HepG2 (cell line): ENCODE data around the gene CA12. TPM values are rescaled to one million over a fixed set of nuclear protein-coding genes. Genes with fewer than 3 reads are reported as not detected.

Experiments
- ATAC-seq: fragments of 200-7000 bp; cut with Tn5 transposase; 3 replicates; pipeline ENCODE4 v1.9.1; 2020; ENCODE audit warnings: mild to moderate bottlenecking, moderate library complexity
- BruUV-seq: library from RNA; stranded (reverse); fragments of 400-500 nt; replicated peaks from 2 replicates; lab custom pipeline; 2021; lab: Mats Ljungman, UMichigan
- CTCF ChIA-PET: fragments of 300-600 bp; formaldehyde crosslinking; extraction: SDS; loops from one replicate; lab custom pipeline; 2021; ENCODE audit warnings: low total read pairs, inconsistent platforms, low intra/inter-chr PET ratio; lab: Yijun Ruan, JAX
- POLR2A ChIA-PET: fragments of 350-600 bp; sonication (Branson Sonifier 250); formaldehyde crosslinking; loops from one replicate; lab custom pipeline; 2020; ENCODE audit warnings: antibody characterized with exemption, inconsistent platforms; lab: Yijun Ruan, JAX
- DNase-seq: peaks from one replicate; pipeline ENCODE4 v3.0.0-alpha.2; 2015; ENCODE audit warnings: low spot score
- FAIRE-seq: peaks from 3 replicates; lab custom pipeline; 2011; peaks lifted over from hg19 to GRCh38; lab: Jason Lieb, UNC
- H2AFZ ChIP-seq: one replicate; pipeline ENCODE4 v1.6.1; 2011; ENCODE audit warnings: low read length, inconsistent platforms
- H3K27ac ChIP-seq: fragments of 300-600 bp; 3 replicates; pipeline ENCODE4 v1.8.0; 2011; ENCODE audit warnings: mixed run types, mild to moderate bottlenecking, mixed read lengths, low read length, inconsistent platforms; ENCODE audit not compliant: insufficient read depth; ENCODE audit errors: extremely low read length
- H3K27me3 ChIP-seq, 2 experiments: fragments of 200-600 bp in 1 of 2; 2 replicates in 1 of 2; 3 replicates in 1 of 2; pipeline versions ENCODE4 v1.6.0 to v1.8.0; 2011; ENCODE audit warnings: low read length in 2 of 2, mild to moderate bottlenecking in 2 of 2, moderate library complexity in 2 of 2, inconsistent platforms in 1 of 2; ENCODE audit not compliant: insufficient read depth in 2 of 2, control insufficient read depth in 1 of 2
- H3K36me3 ChIP-seq, 2 experiments: fragments of 200-600 bp in 1 of 2; replicated peaks in 1 of 2; 2 replicates in 1 of 2; 3 replicates in 1 of 2; pipeline versions ENCODE4 v1.5.1 to v1.8.0; 2011; ENCODE audit warnings: low read length in 2 of 2, inconsistent platforms in 1 of 2; ENCODE audit not compliant: insufficient read depth in 2 of 2, control insufficient read depth in 1 of 2
- H3K4me1 ChIP-seq: 2 replicates; pipeline ENCODE4 v1.5.1; 2012; ENCODE audit warnings: low read length, inconsistent platforms; ENCODE audit not compliant: insufficient read depth
- H3K4me2 ChIP-seq: 2 replicates; pipeline ENCODE4 v1.6.0; 2011; ENCODE audit warnings: low read depth, low read length, inconsistent platforms
- H3K4me3 ChIP-seq, 3 experiments: fragments of 200-600 bp in 1 of 3; sonication (generic), shearing (Covaris generic) in 1 of 3; replicated peaks in 1 of 3; 2 replicates each; pipeline ENCODE4 v1.5.1; 2011 to 2016; ENCODE audit warnings: low read length in 3 of 3, inconsistent platforms in 2 of 3, low read depth in 2 of 3, mild to moderate bottlenecking in 2 of 3, control low read depth in 1 of 3, mixed read lengths in 1 of 3; ENCODE audit not compliant: insufficient read depth in 1 of 3
- H3K79me2 ChIP-seq: one replicate; pipeline ENCODE4 v1.6.1; 2011; ENCODE audit warnings: low read length, inconsistent platforms; ENCODE audit not compliant: insufficient read depth
- H3K9ac ChIP-seq: 2 replicates; pipeline ENCODE4 v1.6.0; 2011; ENCODE audit warnings: mild to moderate bottlenecking, low read depth, low read length, inconsistent platforms; ENCODE audit not compliant: insufficient read depth
- H3K9me3 ChIP-seq: 2 replicates; pipeline ENCODE4 v1.5.1; 2012; ENCODE audit warnings: mild to moderate bottlenecking, low read length
- H4K20me1 ChIP-seq: 2 replicates; pipeline ENCODE4 v1.6.0; 2011; ENCODE audit warnings: inconsistent platforms, mild to moderate bottlenecking, low read length, moderate library complexity; ENCODE audit not compliant: insufficient read depth
- CEBPB ChIP-seq: IDR thresholded peaks from 2 replicates; pipeline ENCODE4 v1.6.1; 2011; ENCODE audit warnings: low read depth, low read length, improper control_type of control experiment, borderline replicate concordance
- CENPT ChIP-seq: sonication (generic); formaldehyde crosslinking; IDR thresholded peaks from 2 replicates; pipeline ENCODE4 v1.8.0; 2022; ENCODE audit warnings: low read depth, mild to moderate bottlenecking, moderate library complexity, missing genetic modification reagents
- HCFC1 ChIP-seq: fragments of 150-350 bp; IDR thresholded peaks from 2 replicates; pipeline ENCODE4 v1.6.1; 2014; ENCODE audit warnings: low read depth, low read length
- KDM2A ChIP-seq: sonication (generic); formaldehyde crosslinking; IDR thresholded peaks from 2 replicates; pipeline ENCODE4 v1.4.0; 2020; ENCODE audit warnings: low read depth, missing genetic modification reagents, borderline replicate concordance
- KDM5B ChIP-seq: sonication (generic); formaldehyde crosslinking; IDR thresholded peaks from 2 replicates; pipeline ENCODE4 v1.4.0; 2020; ENCODE audit warnings: missing genetic modification reagents, mild to moderate bottlenecking, borderline replicate concordance
- KLF9 ChIP-seq: IDR thresholded peaks from 2 replicates; pipeline ENCODE4 v1.6.1; 2016; ENCODE audit warnings: low read depth
- RFX5 ChIP-seq: IDR thresholded peaks from 2 replicates; pipeline ENCODE4 v1.6.1; 2011; ENCODE audit warnings: low read depth, low read length, improper control_type of control experiment
- SAP130 ChIP-seq: IDR thresholded peaks from 2 replicates; pipeline ENCODE4 v1.6.1; 2016; ENCODE audit warnings: low read depth
- SYNCRIP ChIP-seq: fragments of 200-400 bp; formaldehyde crosslinking; IDR thresholded peaks from 2 replicates; pipeline ENCODE4 v1.6.1; 2018; ENCODE audit warnings: mild to moderate bottlenecking, low read depth, low read length; ENCODE audit not compliant: insufficient read depth
- YY1 ChIP-seq: IDR thresholded peaks from 2 replicates; pipeline ENCODE4 v1.6.1; 2011; ENCODE audit warnings: low read length, low read depth, moderate library complexity, mild to moderate bottlenecking; ENCODE audit not compliant: insufficient read depth, insufficient replicate concordance
- ZNF180 ChIP-seq: sonication (generic); formaldehyde crosslinking; IDR thresholded peaks from 2 replicates; pipeline ENCODE4 v1.4.0; 2020; ENCODE audit warnings: low read depth, missing genetic modification reagents, borderline replicate concordance
- ZNF546 ChIP-seq: sonication (generic); formaldehyde crosslinking; conservative IDR thresholded peaks from 2 replicates; pipeline ENCODE4 v1.8.1; 2023; ENCODE audit warnings: mild to moderate bottlenecking, missing genetic modification reagents
- ZSCAN29 ChIP-seq: sonication (generic); formaldehyde crosslinking; conservative IDR thresholded peaks from 2 replicates; pipeline ENCODE4 v1.4.0; 2020; ENCODE audit warnings: mild to moderate bottlenecking, missing genetic modification reagents
- WGBS: methylation state at CpG from one replicate; pipeline ENCODE4 v1.1.6; 2017; ENCODE audit warnings: low lambda C conversion rate; 5-methylcytosine and 5-hydroxymethylcytosine counted together
- in situ Hi-C: cut with HindIII; loops from 2 replicates; pipeline ENCODE4 v1.10.0; 2017; ENCODE audit warnings: low pct_unique_long_range_greater_than_20kb; ENCODE audit not compliant: extremely low pct_ligation_motif_present
- intact Hi-C: fragments of 100-400 bp; cut with micrococcal nuclease; formaldehyde crosslinking; loops from one replicate; pipeline ENCODE4 v1.10.0; 2022; ENCODE audit not compliant: unreplicated experiment
- polyA plus RNA-seq, 8 experiments: library from polyadenylated mRNA; depleted of rRNA in 3 of 8; stranded (reverse) in 7 of 8; unstranded in 1 of 8; fragments of >200 nt; fragmentation: Illumina TruSeq in 4 of 8; extraction: Trizol in 4 of 8; gene quantifications; 2 replicates each; pipeline versions ENCODE4 v1.2.1 to v1.2.3, GENCODE V29; 2011 to 2016; ENCODE audit warnings: low read depth in 4 of 8, missing spikeins in 1 of 8, mixed read lengths in 1 of 8; ENCODE audit not compliant: insufficient read depth in 1 of 8
- total RNA-seq, 5 experiments: library from RNA; depleted of rRNA; stranded (reverse); fragments of >200 nt; fragmentation: Illumina TruSeq; extraction: Trizol; gene quantifications; 2 replicates each; pipeline ENCODE4 v1.2.3, GENCODE V29; 2016; ENCODE audit warnings: low read depth in 1 of 5

Gene CA12
- total and polyA plus RNA-seq, 2 of the 13 experiments (the other 11 are each of a cell fraction or from before 2014, with no cell fraction given): 0.07 to 0.20 TPM

DNA sequence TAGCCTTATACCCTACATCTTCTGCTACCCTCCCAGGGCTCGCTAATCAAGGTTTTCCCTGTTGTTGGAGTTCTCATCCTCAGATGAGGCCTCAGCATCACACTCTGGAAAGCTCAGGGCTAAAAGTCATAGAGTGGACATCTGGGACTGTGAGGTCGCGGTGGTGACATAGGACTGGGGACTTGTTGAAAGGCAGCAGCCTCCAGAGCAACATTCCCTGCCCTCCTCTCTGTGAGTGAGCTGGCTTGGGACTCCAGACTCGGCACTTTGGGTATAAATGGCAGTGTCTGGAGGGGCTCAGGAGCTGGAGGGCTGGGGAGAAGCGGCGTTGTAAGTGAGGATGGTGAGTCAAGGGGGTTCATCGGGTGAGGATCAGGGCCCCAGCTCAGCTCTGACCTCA lies 2.7 kb downstream of the CA12 start:
- ATAC-seq: no peak
- Histone ChIP-seq H3K27me3 (peaks cover 4 to 42% of the 10 kb centered on the region in 2 experiments), H3K79me2 (no peaks in the 10 kb centered on the region), H3K4me2 (no peak overlapping the region), H3K9me3 (no peaks in the 10 kb centered on the region), H2AFZ (no peak overlapping the region), H3K36me3 (no peaks in the 10 kb centered on the region), H3K9ac (no peak overlapping the region), H3K27ac (no peak overlapping the region), H4K20me1 (no peaks in the 10 kb centered on the region), H3K4me1 (peaks cover 29% of the 10 kb centered on the region), H3K4me3 (no peak overlapping the region)
- FAIRE-seq: no peak
- no peak for DNase-seq
- intact Hi-C loops (no loop called here), in situ Hi-C loops (no loop called here)
- ChIA-PET CTCF (no interaction called here), POLR2A (interaction anchor here (0.6 kb wide), 1 partner anchor 26 kb away, joined by 3 read pairs; no protein-coding TSS in a partner anchor)
- TF ChIP-seq KDM5B (CRISPR knock-in tag) (no peak), KDM2A (CRISPR knock-in tag) (no peak), SAP130 (CRISPR knock-in tag) (no peak), ZNF180 (no peak)
- 79% methylated on average over 7 of the region's 7 CpGs for WGBS
- no TSS peak for BruUV-seq

DNA sequence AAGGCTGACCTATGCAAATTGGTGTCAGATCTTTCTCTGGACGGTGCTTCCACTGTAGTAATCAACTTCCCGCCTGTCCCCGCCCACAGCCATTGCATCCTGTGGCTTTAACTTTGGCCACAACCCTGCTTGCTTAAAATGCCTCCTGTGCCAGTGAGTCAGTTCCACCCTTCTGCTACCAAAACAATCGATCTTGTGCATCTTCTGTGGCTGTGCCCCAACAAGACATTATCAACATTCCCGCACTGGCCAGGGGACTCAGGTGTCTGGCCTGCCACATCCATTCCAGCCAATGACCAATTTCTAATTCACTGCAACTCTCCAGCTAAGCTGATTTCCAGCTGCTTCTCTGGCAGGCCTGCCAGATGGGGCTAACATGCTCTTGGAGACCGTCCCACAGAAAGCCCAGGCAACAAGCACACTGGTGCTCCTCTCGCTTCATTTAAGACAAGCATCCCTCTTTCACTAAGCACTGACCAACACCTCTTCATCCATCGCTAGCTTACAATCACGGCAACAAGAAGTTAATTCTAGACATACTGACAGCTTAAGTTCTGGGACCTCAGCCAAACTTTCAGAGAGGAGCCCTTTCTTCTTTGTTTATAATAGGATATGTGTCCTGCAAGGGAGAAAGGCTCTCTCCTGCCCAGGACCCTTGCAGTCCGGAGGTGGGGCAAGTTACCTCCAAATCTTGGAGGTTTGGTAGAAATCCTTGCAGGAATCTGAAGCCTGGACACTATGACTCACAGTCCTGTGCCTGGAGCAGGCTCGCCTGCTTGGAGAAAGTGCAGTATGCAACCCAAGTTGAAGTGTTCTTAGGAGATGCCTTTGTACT lies 6.7 kb downstream of the CA12 start:
- Histone ChIP-seq H3K4me3 (no peak overlapping the region), H3K79me2 (no peaks in the 10 kb centered on the region)
- no peak for ATAC-seq
- POLR2A ChIA-PET: no interaction called here
- CTCF ChIA-PET: no interaction called here
- TF ChIP-seq CEBPB (no peak), SYNCRIP (no peak), CENPT (no peak), HCFC1 (no peak), ZNF546 (CRISPR knock-in tag) (no peak), ZSCAN29 (CRISPR knock-in tag) (no peak), RFX5 (no peak), KLF9 (CRISPR knock-in tag) (no peak), YY1 (no peak)
- TF ChIP-seq, all 625 proteins: peak for 0
- DNase-seq (no peak), FAIRE-seq (no peak)
- Histone ChIP-seq H2AFZ (no peak overlapping the region), H3K27me3 (peaks cover 2 to 8% of the 10 kb centered on the region in 2 experiments; a peak in 3 of 5 replicates), H3K9me3 (no peaks in the 10 kb centered on the region), H3K4me2 (no peak overlapping the region), H3K36me3 (no peaks in the 10 kb centered on the region), H3K9ac (no peak overlapping the region), H3K27ac (no peak overlapping the region), H4K20me1 (no peaks in the 10 kb centered on the region), H3K4me1 (peaks cover 4% of the 10 kb centered on the region)
- in situ Hi-C loops: no loop called here
- intact Hi-C loops: no loop called here
- BruUV-seq: no TSS peak
- WGBS: 57% methylated on average over 11 of the region's 11 CpGs
